Osteoblast (primary cell): Measurements from ENCODE around the gene PTPRB. TPM values are rescaled to one million over a fixed set of nuclear protein-coding genes. Genes with fewer than 3 reads are reported as not detected.

Source experiments
- DNase-seq: peaks from one replicate; pipeline ENCODE4 v3.0.0; 2011; ENCODE audit warnings: low spot score, mixed read lengths; ENCODE audit not compliant: insufficient read length; ENCODE audit errors: missing footprints
- H2AFZ ChIP-seq: 2 replicates; pipeline ENCODE4 v1.6.0; 2011; ENCODE audit warnings: mild to moderate bottlenecking, low read length
- H3K27ac ChIP-seq: 2 replicates; pipeline ENCODE4 v1.5.1; 2011; ENCODE audit warnings: mild to moderate bottlenecking, low read depth, low read length, moderate library complexity
- H3K27me3 ChIP-seq: 2 replicates; pipeline ENCODE4 v1.6.0; 2012; ENCODE audit warnings: mild to moderate bottlenecking, control low read depth, inconsistent platforms, low read length, moderate library complexity; ENCODE audit not compliant: insufficient read depth
- H3K36me3 ChIP-seq: 2 replicates; pipeline ENCODE4 v1.5.1; 2011; ENCODE audit warnings: mild to moderate bottlenecking, low read length, control low read depth, moderate library complexity; ENCODE audit not compliant: insufficient read depth
- H3K4me1 ChIP-seq: 2 replicates; pipeline ENCODE4 v1.5.1; 2011; ENCODE audit warnings: mild to moderate bottlenecking, low read length, control low read depth, moderate library complexity; ENCODE audit not compliant: insufficient read depth
- H3K4me2 ChIP-seq: 2 replicates; pipeline ENCODE4 v1.6.0; 2011; ENCODE audit warnings: mild to moderate bottlenecking, low read length; ENCODE audit not compliant: insufficient read depth
- H3K4me3 ChIP-seq: fragments of 200-600 bp; sonication (generic); 3 replicates; pipeline ENCODE4 v1.5.1; 2012; ENCODE audit warnings: mild to moderate bottlenecking, low read length, inconsistent platforms; ENCODE audit not compliant: insufficient read depth
- H3K79me2 ChIP-seq: 2 replicates; pipeline ENCODE4 v1.6.0; 2012; ENCODE audit warnings: mild to moderate bottlenecking, low read length, control low read depth, inconsistent platforms; ENCODE audit not compliant: insufficient read depth
- H3K9me3 ChIP-seq: 2 replicates; pipeline ENCODE4 v1.5.1; 2011; ENCODE audit warnings: low read depth, low read length, control low read depth
- H4K20me1 ChIP-seq: 2 replicates; pipeline ENCODE4 v1.6.0; 2012; ENCODE audit warnings: mild to moderate bottlenecking, low read length, control low read depth; ENCODE audit not compliant: insufficient read depth
- total RNA-seq: library from RNA; depleted of rRNA; stranded (reverse); fragments of >200 nt; gene quantifications from 2 replicates; pipeline ENCODE4 v1.2.3, GENCODE V29; 2012
- TF ChIP-seq, protein P1 (sequence below): IDR thresholded peaks from 2 replicates; pipeline ENCODE4 v1.5.1; 2011; ENCODE audit warnings: mild to moderate bottlenecking, low read depth, low read length, moderate library complexity; ENCODE audit errors: extremely low read depth

The PTPRB gene
- total RNA-seq, 1 donor = 1.1 TPM

- H3K27me3 ChIP-seq = no peaks in the 10 kb centered on the region
- no peak overlapping the region for H3K4me3 ChIP-seq
- H3K79me2 ChIP-seq = no peaks in the 10 kb centered on the region
- H4K20me1 ChIP-seq = no peaks in the 10 kb centered on the region
- no peak overlapping the region for H3K4me2 ChIP-seq
- no peak overlapping the region for H3K27ac ChIP-seq
- TF ChIP-seq, protein P1, sequence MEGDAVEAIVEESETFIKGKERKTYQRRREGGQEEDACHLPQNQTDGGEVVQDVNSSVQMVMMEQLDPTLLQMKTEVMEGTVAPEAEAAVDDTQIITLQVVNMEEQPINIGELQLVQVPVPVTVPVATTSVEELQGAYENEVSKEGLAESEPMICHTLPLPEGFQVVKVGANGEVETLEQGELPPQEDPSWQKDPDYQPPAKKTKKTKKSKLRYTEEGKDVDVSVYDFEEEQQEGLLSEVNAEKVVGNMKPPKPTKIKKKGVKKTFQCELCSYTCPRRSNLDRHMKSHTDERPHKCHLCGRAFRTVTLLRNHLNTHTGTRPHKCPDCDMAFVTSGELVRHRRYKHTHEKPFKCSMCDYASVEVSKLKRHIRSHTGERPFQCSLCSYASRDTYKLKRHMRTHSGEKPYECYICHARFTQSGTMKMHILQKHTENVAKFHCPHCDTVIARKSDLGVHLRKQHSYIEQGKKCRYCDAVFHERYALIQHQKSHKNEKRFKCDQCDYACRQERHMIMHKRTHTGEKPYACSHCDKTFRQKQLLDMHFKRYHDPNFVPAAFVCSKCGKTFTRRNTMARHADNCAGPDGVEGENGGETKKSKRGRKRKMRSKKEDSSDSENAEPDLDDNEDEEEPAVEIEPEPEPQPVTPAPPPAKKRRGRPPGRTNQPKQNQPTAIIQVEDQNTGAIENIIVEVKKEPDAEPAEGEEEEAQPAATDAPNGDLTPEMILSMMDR = no peak
- no peak for DNase-seq
- no peak overlapping the region for H2AFZ ChIP-seq
- no peaks in the 10 kb centered on the region for H3K4me1 ChIP-seq
- H3K9me3 ChIP-seq = no peaks in the 10 kb centered on the region
- H3K36me3 ChIP-seq = no peaks in the 10 kb centered on the region
Observed at GRCh38 chr12:70561550-70561949, 75.7 kb downstream of the PTPRB start.

- Histone ChIP-seq H3K27ac (no peak overlapping the region), H3K4me1 (no peaks in the 10 kb centered on the region)
- DNase-seq = no peak
Observed at GRCh38 chr12:70560671-70561070, 76.6 kb downstream of the PTPRB start.

GRCh38 chr12:70559390-70559789, 77.8 kb downstream of the PTPRB start:
- DNase-seq = no peak
- H3K27ac ChIP-seq = no peak overlapping the region
- no peaks in the 10 kb centered on the region for H3K36me3 ChIP-seq
- no peaks in the 10 kb centered on the region for H3K9me3 ChIP-seq
- peaks cover 2% of the 10 kb centered on the region for H3K27me3 ChIP-seq
- H3K4me3 ChIP-seq = no peak overlapping the region
- no peaks in the 10 kb centered on the region for H3K4me1 ChIP-seq
- no peak overlapping the region for H3K4me2 ChIP-seq
- no peaks in the 10 kb centered on the region for H3K79me2 ChIP-seq
- H4K20me1 ChIP-seq = no peaks in the 10 kb centered on the region
- H2AFZ ChIP-seq = no peak overlapping the region
- TF ChIP-seq, protein P1 = no peak

More at GRCh38 chr12:70560671-70561070, 76.6 kb downstream of the PTPRB start:
- Histone ChIP-seq H3K27me3 (peaks cover 2% of the 10 kb centered on the region), H3K4me3 (no peak overlapping the region), H3K79me2 (no peaks in the 10 kb centered on the region), H3K4me2 (no peak overlapping the region), H4K20me1 (no peaks in the 10 kb centered on the region), H3K9me3 (no peaks in the 10 kb centered on the region), H3K36me3 (no peaks in the 10 kb centered on the region), H2AFZ (no peak overlapping the region)
- TF ChIP-seq, protein P1 = no peak

DNA sequence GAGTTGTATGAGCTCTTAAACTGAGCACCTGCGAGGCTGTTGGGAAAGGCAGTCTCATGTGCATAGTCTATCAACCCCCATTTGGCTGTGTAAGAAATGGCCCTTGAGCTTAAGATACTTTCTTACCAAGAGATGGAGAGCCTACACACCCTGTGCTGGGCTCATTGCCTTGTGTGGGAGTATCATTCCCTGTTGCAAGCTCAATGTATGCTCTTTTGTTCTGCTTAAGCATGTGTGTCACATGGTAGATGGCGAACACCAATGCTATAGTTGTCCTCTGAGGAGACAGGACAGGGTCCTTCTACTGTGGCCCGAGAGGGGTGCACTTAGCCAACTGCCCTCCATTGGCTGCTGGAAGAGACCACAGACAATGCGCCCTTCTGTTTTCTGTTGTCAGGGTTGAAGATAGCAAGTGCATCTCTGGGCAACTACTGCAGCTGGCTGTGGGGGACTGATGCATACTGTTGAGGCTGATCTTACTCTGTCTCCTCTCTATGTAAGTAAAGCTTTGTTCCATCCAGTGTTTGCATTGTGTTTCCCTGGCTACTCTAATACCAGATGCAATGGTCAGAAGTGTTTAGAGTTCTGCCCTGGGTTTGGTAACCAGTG, 79.5 kb downstream of the PTPRB start:
- Histone ChIP-seq H3K79me2 (no peaks in the 10 kb centered on the region), H3K9me3 (no peaks in the 10 kb centered on the region), H3K27me3 (peaks cover 2% of the 10 kb centered on the region), H3K27ac (no peak overlapping the region), H3K36me3 (no peaks in the 10 kb centered on the region), H3K4me2 (no peak overlapping the region), H3K4me3 (no peak overlapping the region), H4K20me1 (no peaks in the 10 kb centered on the region), H2AFZ (no peak overlapping the region), H3K4me1 (no peaks in the 10 kb centered on the region)
- no peak for DNase-seq
- TF ChIP-seq, protein P1 = no peak
